ENCODE results near the gene GRAP2.

GRCh38 chr22:39935612-39936011, 34.7 kb downstream of the GRAP2 start:
- TF ChIP-seq POLR2A (IDR thresholded peaks at IDR 0.05) (no peak), CTCF (IDR thresholded peaks at IDR 0.05) (no peak)
